ENCODE measurements around the gene VPS50. TPM values are rescaled to one million over a fixed set of nuclear protein-coding genes. Genes with fewer than 3 reads are reported as not detected.

Gene VPS50
- total RNA-seq, 1 donor, result 45.8 TPM

DNA sequence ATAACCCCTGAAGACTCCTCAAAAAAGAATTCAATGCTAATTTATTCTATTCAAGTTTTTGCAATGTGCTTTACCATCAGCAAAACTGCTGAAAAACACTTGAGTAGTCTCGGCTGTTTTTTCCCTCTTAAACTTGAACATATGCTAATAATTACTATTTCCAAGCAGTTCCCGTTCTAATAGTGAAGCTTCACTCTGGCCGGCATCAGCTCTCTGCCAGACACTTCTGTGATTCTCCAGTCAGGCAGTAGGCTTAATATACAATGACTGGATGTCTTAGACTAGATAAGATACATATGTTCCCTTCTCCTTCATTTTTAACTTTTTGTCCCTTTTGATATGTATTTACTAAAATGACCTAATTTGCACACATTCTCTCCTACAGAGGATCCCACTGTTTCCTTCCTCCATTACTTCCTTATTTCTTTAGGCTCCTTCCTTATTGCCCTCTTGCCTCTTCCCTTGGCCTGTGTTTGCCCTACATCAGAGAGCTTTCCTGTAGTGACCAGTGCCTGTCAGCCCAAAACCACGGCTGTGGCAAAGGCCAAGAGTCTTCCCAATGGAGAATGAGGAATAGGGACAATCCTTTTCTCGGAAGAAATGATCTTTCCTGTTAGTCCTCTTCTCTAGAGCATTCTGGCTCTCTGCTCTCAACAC lies 29.4 kb upstream of the VPS50 start:
- no peak for DNase-seq (ENCODE audit: low read depth)
- TF ChIP-seq, protein P1, sequence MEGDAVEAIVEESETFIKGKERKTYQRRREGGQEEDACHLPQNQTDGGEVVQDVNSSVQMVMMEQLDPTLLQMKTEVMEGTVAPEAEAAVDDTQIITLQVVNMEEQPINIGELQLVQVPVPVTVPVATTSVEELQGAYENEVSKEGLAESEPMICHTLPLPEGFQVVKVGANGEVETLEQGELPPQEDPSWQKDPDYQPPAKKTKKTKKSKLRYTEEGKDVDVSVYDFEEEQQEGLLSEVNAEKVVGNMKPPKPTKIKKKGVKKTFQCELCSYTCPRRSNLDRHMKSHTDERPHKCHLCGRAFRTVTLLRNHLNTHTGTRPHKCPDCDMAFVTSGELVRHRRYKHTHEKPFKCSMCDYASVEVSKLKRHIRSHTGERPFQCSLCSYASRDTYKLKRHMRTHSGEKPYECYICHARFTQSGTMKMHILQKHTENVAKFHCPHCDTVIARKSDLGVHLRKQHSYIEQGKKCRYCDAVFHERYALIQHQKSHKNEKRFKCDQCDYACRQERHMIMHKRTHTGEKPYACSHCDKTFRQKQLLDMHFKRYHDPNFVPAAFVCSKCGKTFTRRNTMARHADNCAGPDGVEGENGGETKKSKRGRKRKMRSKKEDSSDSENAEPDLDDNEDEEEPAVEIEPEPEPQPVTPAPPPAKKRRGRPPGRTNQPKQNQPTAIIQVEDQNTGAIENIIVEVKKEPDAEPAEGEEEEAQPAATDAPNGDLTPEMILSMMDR (IDR thresholded peaks at IDR 0.05; ENCODE audit: insufficient read depth, low read depth, low read length), result no peak
- H3K4me3 ChIP-seq (ENCODE audit: low read depth, low read length), result no peak overlapping the region

- no peak for DNase-seq (ENCODE audit: low read depth)
- H3K4me3 ChIP-seq (ENCODE audit: low read depth, low read length), result no peak overlapping the region
- TF ChIP-seq, protein P1 (IDR thresholded peaks at IDR 0.05; ENCODE audit: insufficient read depth, low read depth, low read length), result no peak
These were observed 28.7 kb upstream of the VPS50 start for GRCh38 chr7:93203496-93203895.

DNA sequence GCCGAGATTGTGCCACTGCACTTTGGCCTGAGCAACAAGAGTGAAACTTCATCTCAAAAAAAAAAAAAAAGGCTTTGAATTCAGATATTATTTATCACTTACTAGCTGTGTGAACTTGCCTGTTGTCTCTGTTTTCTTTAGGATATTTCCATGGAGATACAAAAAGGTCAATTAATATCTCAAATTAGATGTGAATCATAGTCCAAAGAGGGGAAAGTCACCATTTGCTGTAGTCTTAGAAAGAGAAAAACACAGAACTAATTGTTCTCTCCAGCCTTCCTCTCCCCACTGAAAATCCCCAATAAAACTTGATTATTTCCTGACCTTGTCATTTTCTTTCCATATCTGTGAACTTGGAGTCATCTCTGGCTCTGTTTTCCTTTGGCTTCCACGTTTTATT lies 27.1 kb upstream of the VPS50 start:
- DNase-seq (ENCODE audit: low read depth), result no peak
- TF ChIP-seq, protein P1 (IDR thresholded peaks at IDR 0.05; ENCODE audit: insufficient read depth, low read depth, low read length), result no peak

GRCh38 chr7:93211228-93211818 lies 20.8 kb upstream of the VPS50 start:
- TF ChIP-seq, protein P1 (IDR thresholded peaks at IDR 0.05; ENCODE audit: insufficient read depth, low read depth, low read length), result no peak
- no peak overlapping the region for H3K4me3 ChIP-seq (ENCODE audit: low read depth, low read length)
- no peak for DNase-seq (ENCODE audit: low read depth)

More for the DNA sequence above, 27.1 kb upstream of the VPS50 start:
- H3K4me3 ChIP-seq (ENCODE audit: low read depth, low read length), result no peak overlapping the region

DNA sequence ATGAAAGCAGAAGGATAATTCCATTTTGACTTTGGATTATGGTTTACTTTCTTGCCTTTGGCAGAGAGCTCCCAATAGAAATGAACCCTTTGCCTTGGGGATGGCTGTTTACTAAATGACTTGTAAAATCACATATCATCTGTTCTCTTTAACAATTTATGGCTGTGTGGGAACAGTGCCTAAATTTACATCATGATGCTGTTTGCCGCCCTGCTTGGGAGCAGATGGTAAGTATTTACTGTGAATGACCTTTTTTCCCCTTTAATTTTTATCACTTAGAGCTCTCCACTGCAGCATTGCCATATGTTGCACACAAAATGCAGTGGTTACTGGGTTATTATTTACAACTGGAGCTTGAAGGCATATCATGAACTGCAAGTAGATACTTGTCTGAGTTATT lies 19.3 kb upstream of the VPS50 start:
- no peak overlapping the region for H3K4me3 ChIP-seq (ENCODE audit: low read depth, low read length)
- TF ChIP-seq, protein P1 (IDR thresholded peaks at IDR 0.05; ENCODE audit: insufficient read depth, low read depth, low read length), result no peak
- DNase-seq (ENCODE audit: low read depth), result no peak

- TF ChIP-seq, protein P1 (IDR thresholded peaks at IDR 0.05; ENCODE audit: insufficient read depth, low read depth, low read length), result no peak
- no peak overlapping the region for H3K4me3 ChIP-seq (ENCODE audit: low read depth, low read length)
- DNase-seq (ENCODE audit: low read depth), result no peak
These were observed 13.0 kb upstream of the VPS50 start for GRCh38 chr7:93218997-93219827.
